ENCODE results near the gene ATG4B.

GRCh38 chr2:241601841-241602240, 35.7 kb upstream of the ATG4B start:
- no peak for TF ChIP-seq CTCF (IDR thresholded peaks at IDR 0.05)
- no peak for TF ChIP-seq POLR2A (IDR thresholded peaks at IDR 0.05)

Measured in right lobe of liver (tissue), 4 donors.